GM19397 (cell line): ENCODE results near the gene CHST6.
"Not testable (repeated sequence)": the region's sequence is repeated elsewhere in the genome, so short reads cannot be mapped to it uniquely, and the experiment has no call there.

Source experiments
- ATAC-seq: cut with Tn5 transposase; IDR thresholded peaks from one replicate; pipeline ENCODE4 v1.9.1; 2021; ENCODE audit warnings: mild to moderate bottlenecking, moderate library complexity; ENCODE audit not compliant: unreplicated experiment

The CHST6 gene

GRCh38 chr16:75495076-75495674 lies at the start of gene CHST6:
TSS of gene CHST6 (minus strand) at chr16:75495441. CDS start at chr16:75479828, 15,613 bp downstream.
- ATAC-seq: peak; percentile 74

GRCh38 chr16:75542462-75542861 lies 47.2 kb upstream of the CHST6 start:
- not testable (repeated sequence) for ATAC-seq

- ATAC-seq: no peak
These were observed 46.0 kb upstream of the CHST6 start for GRCh38 chr16:75541236-75541635.

- ATAC-seq: not testable (repeated sequence)
These were observed 43.8 kb upstream of the CHST6 start for GRCh38 chr16:75538882-75539565.

GRCh38 chr16:75537776-75538175 lies 42.5 kb upstream of the CHST6 start:
- no peak for ATAC-seq

- no peak for ATAC-seq
These were observed 40.7 kb upstream of the CHST6 start, which contains the start of gene CHST5 for GRCh38 chr16:75535901-75536300. TSS of gene CHST5 (minus strand) at chr16:75536108. CDS start at chr16:75530384, 5,724 bp downstream.

- no peak for ATAC-seq
These were observed 40.1 kb upstream of the CHST6 start for GRCh38 chr16:75535211-75535843.

GRCh38 chr16:75534560-75535205 lies 39.4 kb upstream of the CHST6 start:
- ATAC-seq: no peak

- ATAC-seq: no peak
These were observed 37.5 kb upstream of the CHST6 start for GRCh38 chr16:75532791-75533190.

- no peak for ATAC-seq
These were observed 37.0 kb upstream of the CHST6 start for GRCh38 chr16:75532142-75532765.

- no peak for ATAC-seq
These were observed 34.7 kb upstream of the CHST6 start for GRCh38 chr16:75529959-75530358.

GRCh38 chr16:75529056-75529905 lies 34.0 kb upstream of the CHST6 start:
- ATAC-seq: no peak

- no peak for ATAC-seq
These were observed 32.6 kb upstream of the CHST6 start for GRCh38 chr16:75527825-75528299.

- ATAC-seq: no peak
These were observed 31.0 kb upstream of the CHST6 start for GRCh38 chr16:75526032-75526790.

- no peak for ATAC-seq
These were observed 23.9 kb upstream of the CHST6 start for GRCh38 chr16:75519175-75519574.

- ATAC-seq: not testable (repeated sequence)
These were observed 21.1 kb upstream of the CHST6 start for GRCh38 chr16:75516189-75516966.

- ATAC-seq: no peak
These were observed 19.1 kb upstream of the CHST6 start for GRCh38 chr16:75514296-75514695.

GRCh38 chr16:75506574-75506973 lies 11.3 kb upstream of the CHST6 start:
- ATAC-seq: no peak

GRCh38 chr16:75506107-75506506 lies 10.9 kb upstream of the CHST6 start:
- ATAC-seq: no peak
